Measurements from ENCODE around the gene MYO9B.

GRCh38 chr19:17246681-17247425, 171.3 kb downstream of the MYO9B start:
- TF ChIP-seq CTCF (IDR thresholded peaks at IDR 0.05; ENCODE audit: insufficient read depth, low read depth, low read length) (no peak), EZH2 (IDR thresholded peaks at IDR 0.05; ENCODE audit: insufficient read depth, low read length) (no peak)
